ENCODE data around the gene CRKL.
A peak's percentile ranks its signal among the peaks of the same experiment; 100 is the strongest.

Gene CRKL

GRCh38 chr22:20982563-20982882 is 65.3 kb downstream of the CRKL start:
- no peak for TF ChIP-seq CTCF (conservative IDR thresholded peaks at IDR 0.05; ENCODE audit: low read depth, low read length)
- peak overlapping the region; percentile 89 for H3K4me3 ChIP-seq (ENCODE audit: low read depth, low read length)
- no peak for DNase-seq (ENCODE audit: low read depth)

- TF ChIP-seq CTCF (conservative IDR thresholded peaks at IDR 0.05; ENCODE audit: low read depth, low read length) = no peak
- peak overlapping the region; percentile 89 for H3K4me3 ChIP-seq (ENCODE audit: low read depth, low read length)
- no peak for DNase-seq (ENCODE audit: low read depth)
Measured at GRCh38 chr22:20983081-20983771, 66.0 kb downstream of the CRKL start.

GRCh38 chr22:20985720-20986119 is 68.5 kb downstream of the CRKL start:
- no peak for TF ChIP-seq CTCF (conservative IDR thresholded peaks at IDR 0.05; ENCODE audit: low read depth, low read length)
- DNase-seq (ENCODE audit: low read depth) = no peak
- no peak overlapping the region for H3K4me3 ChIP-seq (ENCODE audit: low read depth, low read length)

GRCh38 chr22:20986365-20986764 is 69.2 kb downstream of the CRKL start:
- DNase-seq (ENCODE audit: low read depth) = no peak
- no peak overlapping the region for H3K4me3 ChIP-seq (ENCODE audit: low read depth, low read length)
- TF ChIP-seq CTCF (conservative IDR thresholded peaks at IDR 0.05; ENCODE audit: low read depth, low read length) = no peak

GRCh38 chr22:20987375-20987774 is 70.2 kb downstream of the CRKL start:
- no peak for TF ChIP-seq CTCF (conservative IDR thresholded peaks at IDR 0.05; ENCODE audit: low read depth, low read length)
- no peak for DNase-seq (ENCODE audit: low read depth)
- no peak overlapping the region for H3K4me3 ChIP-seq (ENCODE audit: low read depth, low read length)

- DNase-seq (ENCODE audit: low read depth) = no peak
- no peak for TF ChIP-seq CTCF (conservative IDR thresholded peaks at IDR 0.05; ENCODE audit: low read depth, low read length)
- no peak overlapping the region for H3K4me3 ChIP-seq (ENCODE audit: low read depth, low read length)
Measured at GRCh38 chr22:20988573-20989322, 71.5 kb downstream of the CRKL start.

Data from choroid plexus epithelial cell (primary cell).